CD4-positive, CD25-positive, alpha-beta regulatory T cell (primary cell): ENCODE measurements around the gene TSC22D1. TPM values are rescaled to one million over a fixed set of nuclear protein-coding genes. Genes with fewer than 3 reads are reported as not detected.
A peak's percentile ranks its signal among the peaks of the same experiment; 100 is the strongest.

ENCODE experiments used
- ATAC-seq, 2 donors: fragments of 150-1000 bp; cut with Tn5 transposase; one replicate each; pipeline ENCODE4 v1.10.0; 2021; ENCODE audit warnings: low read depth in 2 of 2, moderate number of reproducible peaks in 2 of 2, moderate library complexity in 1 of 2
- DNase-seq, 3 donors: peaks; one replicate each; pipeline versions ENCODE4 v3.0.0 to v3.0.0-alpha.2; 2012 to 2022; ENCODE audit warnings: mixed read lengths in 1 of 3
- H3K27ac ChIP-seq: one replicate; pipeline ENCODE4 v1.7.0; 2013; ENCODE audit warnings: mild to moderate bottlenecking, low read length; ENCODE audit not compliant: insufficient read depth, poor library complexity, severe bottlenecking
- H3K27me3 ChIP-seq: one replicate; pipeline ENCODE4 v1.7.0; 2013; ENCODE audit warnings: low read length; ENCODE audit not compliant: control insufficient read depth, insufficient read depth
- H3K36me3 ChIP-seq: one replicate; pipeline ENCODE4 v1.7.0; 2013; ENCODE audit warnings: mild to moderate bottlenecking, low read length, moderate library complexity; ENCODE audit not compliant: control insufficient read depth, insufficient read depth
- H3K4me1 ChIP-seq: 2 replicates; pipeline ENCODE4 v1.7.0; 2013; ENCODE audit warnings: mild to moderate bottlenecking, low read length; ENCODE audit not compliant: insufficient read depth, control insufficient read depth, poor library complexity, severe bottlenecking
- H3K4me3 ChIP-seq: one replicate; pipeline ENCODE4 v1.7.0; 2013; ENCODE audit warnings: low read depth, mild to moderate bottlenecking, low read length, moderate library complexity
- H3K9me3 ChIP-seq, 2 experiments: 1 replicate in 1 of 2; 2 replicates in 1 of 2; pipeline ENCODE4 v1.7.0; 2013; ENCODE audit warnings: low read length in 2 of 2, mild to moderate bottlenecking in 1 of 2, moderate library complexity in 1 of 2; ENCODE audit not compliant: control insufficient read depth in 2 of 2
- H3K27ac Mint-ChIP-seq, 3 donors: one replicate each; pipeline ENCODE4 v1.8.0; 2020 to 2022; ENCODE audit warnings: mild to moderate bottlenecking in 3 of 3, mixed read lengths in 3 of 3, moderate library complexity in 2 of 3
- H3K27me3 Mint-ChIP-seq: one replicate; pipeline ENCODE4 v1.8.0; 2022; ENCODE audit warnings: mild to moderate bottlenecking, mixed read lengths
- H3K36me3 Mint-ChIP-seq: one replicate; pipeline ENCODE4 v1.8.0; 2020; ENCODE audit warnings: mixed read lengths
- H3K4me1 Mint-ChIP-seq, 4 donors: one replicate each; pipeline ENCODE4 v1.8.0; 2020 to 2022; ENCODE audit warnings: mixed read lengths in 4 of 4, mild to moderate bottlenecking in 1 of 4
- H3K4me3 Mint-ChIP-seq, 4 donors: one replicate each; pipeline ENCODE4 v1.8.0; 2020 to 2022; ENCODE audit warnings: mild to moderate bottlenecking in 4 of 4, mixed read lengths in 4 of 4, moderate library complexity in 3 of 4
- H3K9me3 Mint-ChIP-seq, 7 donors: one replicate each; pipeline ENCODE4 v1.8.0; 2020 to 2022; ENCODE audit warnings: mixed read lengths in 7 of 7, mild to moderate bottlenecking in 3 of 7, moderate library complexity in 2 of 7
- polyA plus RNA-seq, 4 donors: library from polyadenylated mRNA; unstranded; fragments of 300-500 nt; fragmentation: Illumina TruSeq; gene quantifications; one replicate each; pipeline ENCODE4 v1.2.3, GENCODE V29; 2021
- total RNA-seq: library from RNA; stranded (reverse); gene quantifications from one replicate; pipeline ENCODE4 v1.2.3, GENCODE V29; 2022

TSC22D1 gene
- total and polyA plus RNA-seq, 5 donors from 2014 or later: 4.0 to 35.9 (median 4.1) TPM

- peaks cover 22% of the 10 kb centered on the region for H3K4me1 ChIP-seq
- H3K9me3 ChIP-seq: no peaks in the 10 kb centered on the region
- DNase-seq (peak; percentile 93 to 94 (median 94)), ATAC-seq (peak; percentile 72 to 75)
- peaks cover 0 to 2% (median 0%) of the 10 kb centered on the region in 7 donors for H3K9me3 Mint-ChIP-seq
- H3K27ac ChIP-seq: peak overlapping the region; percentile 90
- peaks cover 9% of the 10 kb centered on the region for H3K27me3 Mint-ChIP-seq
- peak overlapping the region; percentile 93 to 99 (median 98) for H3K4me3 Mint-ChIP-seq
- H3K36me3 Mint-ChIP-seq: no peaks in the 10 kb centered on the region
- H3K27ac Mint-ChIP-seq: peak overlapping the region; percentile 91 to 93 (median 91)
- no peaks in the 10 kb centered on the region for H3K27me3 ChIP-seq
- H3K4me1 Mint-ChIP-seq: peaks cover 4 to 39% (median 36%) of the 10 kb centered on the region in 4 donors
- peak overlapping the region; percentile 65 for H3K4me3 ChIP-seq
- H3K36me3 ChIP-seq: no peaks in the 10 kb centered on the region
Observed at GRCh38 chr13:44577236-44578066, 1.3 kb upstream of the TSC22D1 start.

- peaks cover 4 to 46% (median 41%) of the 10 kb centered on the region in 4 donors for H3K4me1 Mint-ChIP-seq
Observed at GRCh38 chr13:44576351-44577235, 463 bp upstream of the TSC22D1 start.

GRCh38 chr13:44575035-44575434 is 1.1 kb downstream of the TSC22D1 start:
- no peaks in the 10 kb centered on the region for H3K36me3 ChIP-seq
- Mint-ChIP-seq H3K4me3 (peak overlapping the region; percentile 97 to 98 (median 98)), H3K27ac (peak overlapping the region; percentile 83 to 93 (median 92)), H3K27me3 (peaks cover 9% of the 10 kb centered on the region), H3K4me1 (peaks cover 4 to 52% (median 42%) of the 10 kb centered on the region in 4 donors), H3K36me3 (no peaks in the 10 kb centered on the region), H3K9me3 (peaks cover 0 to 2% (median 0%) of the 10 kb centered on the region in 7 donors)
- DNase-seq (no peak), ATAC-seq (no peak)
- H3K9me3 ChIP-seq: no peaks in the 10 kb centered on the region
- H3K4me3 ChIP-seq: peak overlapping the region; percentile 81
- no peak overlapping the region for H3K27ac ChIP-seq
- H3K4me1 ChIP-seq: peaks cover 22% of the 10 kb centered on the region
- H3K27me3 ChIP-seq: no peaks in the 10 kb centered on the region

More at GRCh38 chr13:44576351-44577235, 463 bp upstream of the TSC22D1 start:
- Histone ChIP-seq H3K4me1 (peaks cover 22% of the 10 kb centered on the region), H3K9me3 (no peaks in the 10 kb centered on the region), H3K27me3 (no peaks in the 10 kb centered on the region), H3K27ac (peak overlapping the region; percentile 90), H3K36me3 (no peaks in the 10 kb centered on the region), H3K4me3 (peak overlapping the region; percentile 81)
- no peaks in the 10 kb centered on the region for H3K36me3 Mint-ChIP-seq
- peak overlapping the region; percentile 97 to 99 (median 98) for H3K4me3 Mint-ChIP-seq
- H3K27ac Mint-ChIP-seq: peak overlapping the region in 2 of 3 donors; percentile 92 to 93
- H3K9me3 Mint-ChIP-seq: peaks cover 0 to 2% (median 0%) of the 10 kb centered on the region in 7 donors
- peak; percentile 4 to 14 for ATAC-seq
- DNase-seq: peak in 2 of 3 donors; percentile 19 to 25
- H3K27me3 Mint-ChIP-seq: peaks cover 9% of the 10 kb centered on the region

GRCh38 chr13:44574466-44574855 is 1.7 kb downstream of the TSC22D1 start:
- no peaks in the 10 kb centered on the region for H3K36me3 ChIP-seq
- peak overlapping the region; percentile 2 to 97 (median 56) for H3K4me3 Mint-ChIP-seq
- DNase-seq (no peak), ATAC-seq (no peak)
- H3K27me3 ChIP-seq: no peaks in the 10 kb centered on the region
- H3K4me1 ChIP-seq: peaks cover 22% of the 10 kb centered on the region
- peak overlapping the region; percentile 81 for H3K4me3 ChIP-seq
- no peaks in the 10 kb centered on the region for H3K36me3 Mint-ChIP-seq
- peaks cover 6% of the 10 kb centered on the region for H3K27me3 Mint-ChIP-seq
- no peak overlapping the region for H3K27ac Mint-ChIP-seq
- H3K9me3 Mint-ChIP-seq: no peaks in the 10 kb centered on the region
- H3K4me1 Mint-ChIP-seq: peaks cover 4 to 57% (median 46%) of the 10 kb centered on the region in 4 donors
- H3K9me3 ChIP-seq: no peaks in the 10 kb centered on the region
- H3K27ac ChIP-seq: no peak overlapping the region

GRCh38 chr13:44573790-44574465 is 2.2 kb downstream of the TSC22D1 start:
- no peaks in the 10 kb centered on the region for H3K27me3 ChIP-seq
- H3K4me3 ChIP-seq: peak overlapping the region; percentile 81
- ATAC-seq: no peak
- H3K27ac ChIP-seq: no peak overlapping the region
- peaks cover 22% of the 10 kb centered on the region for H3K4me1 ChIP-seq
- H3K27me3 Mint-ChIP-seq: peaks cover 4% of the 10 kb centered on the region
- H3K9me3 ChIP-seq: no peaks in the 10 kb centered on the region
- H3K36me3 ChIP-seq: no peaks in the 10 kb centered on the region
- H3K4me1 Mint-ChIP-seq: peaks cover 4 to 60% (median 50%) of the 10 kb centered on the region in 4 donors
- H3K9me3 Mint-ChIP-seq: no peaks in the 10 kb centered on the region
- peak overlapping the region in 2 of 4 donors; percentile 54 to 97 for H3K4me3 Mint-ChIP-seq
- peak overlapping the region in 2 of 3 donors; percentile 17 to 31 for H3K27ac Mint-ChIP-seq
- DNase-seq: peak in 2 of 3 donors; percentile 6 to 23
- H3K36me3 Mint-ChIP-seq: no peaks in the 10 kb centered on the region

GRCh38 chr13:44573071-44573470 is 3.1 kb downstream of the TSC22D1 start:
- peak overlapping the region; percentile 5 for H3K4me3 ChIP-seq
- H3K9me3 Mint-ChIP-seq: no peaks in the 10 kb centered on the region
- H3K27ac Mint-ChIP-seq: peak overlapping the region in 1 of 3 donors; percentile 31
- H3K4me3 Mint-ChIP-seq: peak overlapping the region in 3 of 4 donors; percentile 49 to 97 (median 54)
- H3K27me3 ChIP-seq: no peaks in the 10 kb centered on the region
- no peaks in the 10 kb centered on the region for H3K36me3 Mint-ChIP-seq
- peaks cover 13 to 64% (median 53%) of the 10 kb centered on the region in 4 donors for H3K4me1 Mint-ChIP-seq
- ATAC-seq (no peak), DNase-seq (no peak)
- H3K4me1 ChIP-seq: peaks cover 19% of the 10 kb centered on the region
- peaks cover 4% of the 10 kb centered on the region for H3K27me3 Mint-ChIP-seq
- no peak overlapping the region for H3K27ac ChIP-seq
- H3K9me3 ChIP-seq: no peaks in the 10 kb centered on the region
- H3K36me3 ChIP-seq: no peaks in the 10 kb centered on the region

GRCh38 chr13:44566601-44567000 is 9.5 kb downstream of the TSC22D1 start:
- no peaks in the 10 kb centered on the region for H3K9me3 ChIP-seq
- Mint-ChIP-seq H3K27me3 (no peaks in the 10 kb centered on the region), H3K4me1 (peaks cover 23 to 48% (median 35%) of the 10 kb centered on the region in 4 donors), H3K4me3 (no peak overlapping the region), H3K9me3 (peaks cover 0 to 1% (median 0%) of the 10 kb centered on the region in 7 donors), H3K27ac (peak overlapping the region in 1 of 3 donors; percentile 3), H3K36me3 (peaks cover 5% of the 10 kb centered on the region)
- no peaks in the 10 kb centered on the region for H3K4me1 ChIP-seq
- no peaks in the 10 kb centered on the region for H3K36me3 ChIP-seq
- ATAC-seq: no peak
- DNase-seq: no peak
- no peak overlapping the region for H3K27ac ChIP-seq
- H3K27me3 ChIP-seq: no peaks in the 10 kb centered on the region
- H3K4me3 ChIP-seq: no peak overlapping the region
